ENCODE data around the gene PRLR. TPM values are rescaled to one million over a fixed set of nuclear protein-coding genes. Genes with fewer than 3 reads are reported as not detected.
"Not testable (repeated sequence)": the region's sequence is repeated elsewhere in the genome, so short reads cannot be mapped to it uniquely, and the experiment has no call there.

The PRLR gene
- total and polyA plus RNA-seq, 5 donors = 0.20 to 1.7 (median 0.95) TPM

DNA sequence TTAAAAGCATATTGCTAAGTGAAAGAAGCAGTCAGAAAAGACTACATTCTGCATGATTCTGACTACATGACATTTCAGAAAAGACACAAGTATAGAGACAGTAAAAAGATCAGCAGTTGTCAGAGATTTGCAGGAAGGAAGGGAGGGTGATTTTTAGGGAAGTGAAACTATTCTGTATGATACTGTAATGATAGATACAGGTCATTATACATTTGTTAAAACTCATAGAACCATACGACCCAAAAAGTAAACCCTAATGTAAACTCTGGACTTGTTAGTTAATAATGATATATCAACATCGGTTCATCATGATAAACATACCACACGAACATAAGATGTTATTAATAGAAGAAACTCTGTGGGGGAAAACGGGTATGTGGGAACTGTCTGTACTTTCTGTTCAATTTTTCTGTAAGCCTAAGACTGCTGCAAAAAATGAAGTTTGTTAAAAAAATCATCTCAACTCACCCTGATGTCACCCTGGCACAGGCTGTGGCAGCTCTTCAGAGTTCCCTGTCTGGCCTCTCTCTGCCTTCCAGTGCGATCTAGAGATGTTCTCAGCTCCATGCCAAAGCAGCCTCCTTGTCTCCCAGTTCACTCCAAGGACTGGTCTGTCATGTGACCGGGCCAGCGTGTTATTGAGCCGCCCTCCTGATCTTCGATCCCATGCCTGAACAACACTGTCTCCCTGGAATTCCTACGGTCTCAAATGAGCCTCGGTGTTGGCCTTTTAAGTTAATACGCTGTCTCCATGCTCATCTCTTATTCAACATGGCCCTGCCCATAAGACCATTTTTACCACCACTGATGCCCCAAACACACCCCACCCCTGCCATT lies 35.4 kb downstream of the PRLR start:
- intact Hi-C loops (cut with DNase I) = loop anchor here in 2 of 4 donors (10.0 kb wide), 1 partner anchor 100 kb away; no protein-coding TSS in a partner anchor
- no peak for DNase-seq
- ATAC-seq = no peak
- no peak overlapping the region for H3K4me3 ChIP-seq (ENCODE audit: low read length)
- H3K4me1 ChIP-seq (ENCODE audit: control insufficient read depth, insufficient read depth, low read length) = peaks cover 9% of the 10 kb centered on the region
- no peaks in the 10 kb centered on the region for H3K9me3 ChIP-seq (ENCODE audit: control insufficient read depth, low read length)
- 76% methylated on average over 12 of the region's 12 CpGs for WGBS
- H3K27me3 ChIP-seq (ENCODE audit: control insufficient read depth, insufficient read depth) = no peaks in the 10 kb centered on the region
- H3K27ac ChIP-seq (ENCODE audit: low read length) = no peak overlapping the region

DNA sequence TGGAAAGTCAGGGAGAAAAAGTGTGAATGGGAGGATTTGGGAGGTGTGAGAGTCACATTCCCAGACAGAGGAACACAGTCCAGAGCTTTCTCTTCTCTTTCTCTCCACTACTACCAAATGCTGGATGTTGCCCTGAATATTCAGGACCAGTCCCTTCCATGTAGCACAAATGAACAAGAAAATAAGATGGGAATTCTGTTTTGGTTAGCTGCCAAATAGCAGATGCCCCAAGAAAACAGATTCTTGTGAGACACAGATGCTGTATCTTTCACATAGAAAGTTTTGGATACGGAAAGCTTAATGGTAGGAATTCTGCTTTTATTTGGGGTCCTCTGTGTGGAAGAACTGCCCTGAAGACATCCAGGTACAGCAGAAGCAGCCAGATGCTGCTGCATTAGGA lies 37.8 kb downstream of the PRLR start:
- Histone ChIP-seq H3K27ac (ENCODE audit: low read length) (no peak overlapping the region), H3K4me1 (ENCODE audit: control insufficient read depth, insufficient read depth, low read length) (no peaks in the 10 kb centered on the region), H3K27me3 (ENCODE audit: control insufficient read depth, insufficient read depth) (no peaks in the 10 kb centered on the region), H3K9me3 (ENCODE audit: control insufficient read depth, low read length) (no peaks in the 10 kb centered on the region), H3K4me3 (ENCODE audit: low read length) (no peak overlapping the region)
- no peak for DNase-seq
- 95% methylated on average over 1 of the region's 1 CpG for WGBS
- intact Hi-C loops (cut with DNase I) = loop anchor here in 2 of 4 donors (10.0 kb wide), 1 partner anchor 98 kb away; no protein-coding TSS in a partner anchor
- no peak for ATAC-seq

DNA sequence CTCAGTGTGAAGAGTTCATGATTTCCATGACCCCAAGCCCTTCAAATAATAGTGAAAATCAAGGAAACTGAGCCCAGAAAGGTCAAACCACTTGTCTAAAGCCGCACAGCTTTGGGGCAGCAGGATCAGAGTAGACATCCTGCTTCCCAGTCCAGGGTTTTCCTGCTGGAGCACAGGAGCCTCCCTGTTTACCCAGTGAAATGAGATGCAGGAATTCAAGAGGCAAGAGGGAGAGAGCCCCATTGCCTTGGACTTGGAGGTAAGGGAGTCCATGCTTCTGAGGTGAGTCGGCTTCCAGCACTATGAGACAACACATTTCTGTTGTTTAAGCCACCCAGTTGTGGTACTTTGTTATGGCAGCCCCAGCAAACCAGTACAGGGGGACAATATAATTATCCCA lies 40.5 kb downstream of the PRLR start:
- not testable (repeated sequence) for ATAC-seq; H3K27ac ChIP-seq (ENCODE audit: low read length); H3K9me3 ChIP-seq (ENCODE audit: control insufficient read depth, low read length); H3K4me1 ChIP-seq (ENCODE audit: control insufficient read depth, insufficient read depth, low read length); H3K4me3 ChIP-seq (ENCODE audit: low read length); H3K27me3 ChIP-seq (ENCODE audit: control insufficient read depth, insufficient read depth); DNase-seq
- WGBS = 92% methylated on average over 2 of the region's 2 CpGs
- intact Hi-C loops (cut with DNase I) = loop anchor here in 2 of 4 donors (10.0 kb wide), 1 partner anchor 95 kb away; no protein-coding TSS in a partner anchor

DNA sequence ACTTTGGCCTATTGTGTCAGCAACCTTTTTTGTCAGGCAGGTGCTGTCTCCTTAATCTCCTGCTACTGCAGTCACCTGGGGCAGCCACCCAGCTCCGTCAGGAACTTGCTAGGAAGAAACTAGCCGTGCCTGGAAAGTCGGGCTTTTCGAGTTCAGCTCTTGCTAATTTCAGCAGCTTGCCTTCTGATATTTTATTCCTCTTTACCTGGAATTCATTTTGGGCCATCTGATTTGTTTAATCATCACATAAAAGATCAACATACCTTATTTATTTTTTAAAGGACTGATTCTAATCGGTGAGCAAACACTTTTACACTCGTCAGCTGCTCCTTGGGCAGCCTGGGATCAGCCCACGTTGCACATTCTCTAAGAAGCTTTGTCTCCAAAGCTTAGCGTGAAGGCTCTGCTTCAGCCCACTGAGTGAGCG lies 42.2 kb downstream of the PRLR start:
- H3K4me3 ChIP-seq (ENCODE audit: low read length) = no peak overlapping the region
- H3K27ac ChIP-seq (ENCODE audit: low read length) = no peak overlapping the region
- H3K27me3 ChIP-seq (ENCODE audit: control insufficient read depth, insufficient read depth) = no peaks in the 10 kb centered on the region
- intact Hi-C loops (cut with DNase I) = no loop called here
- no peak for ATAC-seq
- WGBS = 87% methylated on average over 9 of the region's 9 CpGs
- peaks cover 1% of the 10 kb centered on the region for H3K4me1 ChIP-seq (ENCODE audit: control insufficient read depth, insufficient read depth, low read length)
- no peak for DNase-seq
- no peaks in the 10 kb centered on the region for H3K9me3 ChIP-seq (ENCODE audit: control insufficient read depth, low read length)

DNA sequence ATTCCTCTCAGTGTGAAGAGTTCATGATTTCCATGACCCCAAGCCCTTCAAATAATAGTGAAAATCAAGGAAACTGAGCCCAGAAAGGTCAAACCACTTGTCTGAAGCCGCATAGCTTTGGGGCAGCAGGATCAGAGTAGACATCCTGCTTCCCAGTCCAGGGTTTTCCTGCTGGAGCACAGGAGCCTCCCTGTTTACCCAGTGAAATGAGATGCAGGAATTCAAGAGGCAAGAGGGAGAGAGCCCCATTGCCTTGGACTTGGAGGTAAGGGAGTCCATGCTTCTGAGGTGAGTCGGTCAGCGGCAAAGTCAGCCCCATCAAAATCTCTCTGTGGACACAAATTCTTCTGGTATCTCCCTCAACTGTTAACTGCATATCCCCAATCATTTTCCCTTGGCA lies 42.7 kb downstream of the PRLR start:
- intact Hi-C loops (cut with DNase I); H3K4me1 ChIP-seq (ENCODE audit: control insufficient read depth, insufficient read depth, low read length); H3K9me3 ChIP-seq (ENCODE audit: control insufficient read depth, low read length); H3K4me3 ChIP-seq (ENCODE audit: low read length); ATAC-seq; H3K27ac ChIP-seq (ENCODE audit: low read length); DNase-seq; H3K27me3 ChIP-seq (ENCODE audit: control insufficient read depth, insufficient read depth): not testable (repeated sequence)
- 91% methylated on average over 3 of the region's 3 CpGs for WGBS

DNA sequence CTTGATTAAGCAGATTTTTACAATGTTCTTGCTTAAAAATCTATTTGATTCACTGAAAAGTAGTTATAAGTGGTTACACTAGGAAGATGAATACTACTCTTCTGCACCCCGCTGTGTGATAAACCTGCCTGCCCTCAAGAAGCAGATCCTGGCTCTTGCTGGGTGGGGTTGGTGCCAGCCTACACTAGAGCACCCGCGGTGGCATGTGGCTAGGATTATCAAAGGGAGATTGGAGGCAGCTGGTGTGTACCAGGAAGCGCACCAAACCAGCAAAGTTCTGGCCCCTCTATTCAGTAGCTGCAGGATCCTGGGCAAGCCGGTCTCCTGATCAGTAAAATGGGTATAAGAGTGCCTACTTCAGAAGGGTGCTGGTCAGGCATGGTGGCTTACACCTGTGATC lies 43.5 kb downstream of the PRLR start:
- peaks cover 1% of the 10 kb centered on the region for H3K4me1 ChIP-seq (ENCODE audit: control insufficient read depth, insufficient read depth, low read length)
- DNase-seq = no peak
- ATAC-seq = no peak
- intact Hi-C loops (cut with DNase I) = no loop called here
- no peak overlapping the region for H3K4me3 ChIP-seq (ENCODE audit: low read length)
- no peak overlapping the region for H3K27ac ChIP-seq (ENCODE audit: low read length)
- 92% methylated on average over 5 of the region's 5 CpGs for WGBS
- H3K9me3 ChIP-seq (ENCODE audit: control insufficient read depth, low read length) = no peaks in the 10 kb centered on the region
- no peaks in the 10 kb centered on the region for H3K27me3 ChIP-seq (ENCODE audit: control insufficient read depth, insufficient read depth)

DNA sequence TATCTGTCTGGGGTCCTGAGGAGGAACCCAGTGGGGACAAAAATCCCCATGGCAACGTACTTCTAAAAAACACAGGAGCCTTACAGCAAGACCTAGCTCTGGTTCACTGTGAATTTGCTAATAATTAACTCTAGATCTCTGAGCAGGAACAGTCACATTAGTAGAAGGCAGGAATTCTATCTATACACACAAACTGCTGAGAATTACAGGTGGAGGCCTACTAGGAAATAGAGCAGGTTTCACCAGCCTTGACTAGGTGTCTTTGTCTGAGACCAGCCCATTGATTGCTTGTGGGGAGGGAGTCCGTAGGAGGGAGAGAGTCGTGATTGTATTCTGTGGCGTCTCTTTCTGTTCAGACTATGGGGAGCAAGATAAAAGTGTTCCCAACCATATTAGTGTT lies 44.8 kb downstream of the PRLR start:
- H3K27me3 ChIP-seq (ENCODE audit: control insufficient read depth, insufficient read depth) = no peaks in the 10 kb centered on the region
- peaks cover 1% of the 10 kb centered on the region for H3K4me1 ChIP-seq (ENCODE audit: control insufficient read depth, insufficient read depth, low read length)
- no peak overlapping the region for H3K27ac ChIP-seq (ENCODE audit: low read length)
- DNase-seq = no peak
- H3K4me3 ChIP-seq (ENCODE audit: low read length) = no peak overlapping the region
- H3K9me3 ChIP-seq (ENCODE audit: control insufficient read depth, low read length) = no peaks in the 10 kb centered on the region
- ATAC-seq = no peak
- 95% methylated on average over 4 of the region's 4 CpGs for WGBS
- intact Hi-C loops (cut with DNase I) = no loop called here

DNA sequence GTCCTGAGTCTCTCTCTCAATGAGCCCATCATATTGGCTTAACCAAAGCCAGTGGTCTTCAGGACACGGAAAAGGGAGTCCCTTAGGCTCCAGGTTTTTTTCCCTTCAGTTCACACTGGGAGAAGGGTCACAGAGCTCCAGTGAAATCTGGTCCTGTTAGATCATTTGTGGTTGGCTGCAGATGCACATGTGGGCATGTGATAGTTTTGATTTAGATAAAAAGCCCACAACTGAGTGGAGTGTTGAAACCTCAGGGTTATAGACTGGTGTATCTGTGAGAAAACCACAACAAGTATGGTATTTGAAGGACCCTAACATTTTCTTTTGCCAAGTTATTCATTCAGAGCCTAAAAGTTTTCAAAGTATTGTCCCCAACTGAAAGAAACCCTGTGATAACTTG lies 46.7 kb downstream of the PRLR start:
- H3K27me3 ChIP-seq (ENCODE audit: control insufficient read depth, insufficient read depth) = no peaks in the 10 kb centered on the region
- no peak overlapping the region for H3K27ac ChIP-seq (ENCODE audit: low read length)
- ATAC-seq (no peak), DNase-seq (no peak)
- H3K4me1 ChIP-seq (ENCODE audit: control insufficient read depth, insufficient read depth, low read length) = peaks cover 1% of the 10 kb centered on the region
- H3K4me3 ChIP-seq (ENCODE audit: low read length) = no peak overlapping the region
- intact Hi-C loops (cut with DNase I) = no loop called here
- H3K9me3 ChIP-seq (ENCODE audit: control insufficient read depth, low read length) = no peaks in the 10 kb centered on the region
- 95% methylated on average over 1 of the region's 1 CpG for WGBS

DNA sequence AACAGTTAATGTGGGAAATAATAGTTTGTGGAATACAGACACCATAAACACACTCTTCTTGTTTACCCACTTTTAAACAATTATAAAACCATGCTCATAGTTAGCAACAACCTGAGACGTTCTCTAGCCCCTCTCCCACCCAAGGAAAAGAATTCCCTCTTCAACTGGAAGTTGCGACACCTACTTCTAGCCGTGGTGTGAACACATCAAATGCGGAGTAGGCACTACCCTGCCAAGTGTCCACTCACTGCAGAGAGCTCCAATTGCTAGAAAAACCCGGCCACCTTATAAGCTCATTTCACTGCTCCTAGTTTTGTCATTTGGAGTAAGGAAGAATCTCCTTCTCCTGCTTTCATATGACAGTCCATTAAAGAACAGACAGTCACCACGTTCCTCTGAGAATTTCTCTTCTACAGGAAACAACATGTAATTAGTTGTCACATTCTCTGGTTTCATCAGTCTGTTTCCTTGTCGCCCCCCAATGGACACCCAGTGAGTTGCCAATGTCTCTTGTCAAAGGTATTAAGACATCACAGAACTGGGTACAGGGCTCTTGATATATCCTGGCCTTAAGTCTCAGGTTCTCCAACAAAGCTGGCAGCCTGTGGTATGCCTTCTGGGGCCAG lies 47.3 kb downstream of the PRLR start:
- H3K4me1 ChIP-seq (ENCODE audit: control insufficient read depth, insufficient read depth, low read length) = peaks cover 1% of the 10 kb centered on the region
- ATAC-seq = peak; percentile 51 to 63
- no peak overlapping the region for H3K4me3 ChIP-seq (ENCODE audit: low read length)
- no peak overlapping the region for H3K27ac ChIP-seq (ENCODE audit: low read length)
- H3K9me3 ChIP-seq (ENCODE audit: control insufficient read depth, low read length) = no peaks in the 10 kb centered on the region
- peak; percentile 35 to 80 (median 57) for DNase-seq
- no peaks in the 10 kb centered on the region for H3K27me3 ChIP-seq (ENCODE audit: control insufficient read depth, insufficient read depth)
- 43% methylated on average over 7 of the region's 7 CpGs for WGBS
- intact Hi-C loops (cut with DNase I) = no loop called here

DNA sequence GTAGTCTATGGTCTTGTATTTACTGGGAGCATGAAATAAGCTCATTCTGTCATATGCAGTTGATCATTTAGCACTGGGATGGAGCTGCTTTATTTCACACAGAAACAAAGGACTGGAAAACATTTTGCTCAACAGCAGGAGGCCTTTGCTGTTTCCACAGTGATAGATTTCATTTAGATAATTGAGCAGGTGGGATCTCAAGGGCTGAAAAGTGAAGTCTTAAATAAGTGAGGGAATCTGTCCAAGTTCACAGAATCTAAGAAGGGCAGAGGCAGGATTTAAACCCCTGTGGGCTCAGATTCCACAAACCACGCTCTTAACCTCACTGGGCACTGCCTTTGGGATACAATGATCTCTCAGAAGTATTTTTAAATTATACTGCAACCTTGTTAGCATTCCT lies 47.8 kb downstream of the PRLR start:
- H3K4me1 ChIP-seq (ENCODE audit: control insufficient read depth, insufficient read depth, low read length) = peaks cover 1% of the 10 kb centered on the region
- H3K27ac ChIP-seq (ENCODE audit: low read length) = no peak overlapping the region
- DNase-seq (no peak), ATAC-seq (no peak)
- intact Hi-C loops (cut with DNase I) = no loop called here
- no peaks in the 10 kb centered on the region for H3K27me3 ChIP-seq (ENCODE audit: control insufficient read depth, insufficient read depth)
- H3K9me3 ChIP-seq (ENCODE audit: control insufficient read depth, low read length) = no peaks in the 10 kb centered on the region
- WGBS = 92% methylated on average over 1 of the region's 1 CpG
- no peak overlapping the region for H3K4me3 ChIP-seq (ENCODE audit: low read length)

DNA sequence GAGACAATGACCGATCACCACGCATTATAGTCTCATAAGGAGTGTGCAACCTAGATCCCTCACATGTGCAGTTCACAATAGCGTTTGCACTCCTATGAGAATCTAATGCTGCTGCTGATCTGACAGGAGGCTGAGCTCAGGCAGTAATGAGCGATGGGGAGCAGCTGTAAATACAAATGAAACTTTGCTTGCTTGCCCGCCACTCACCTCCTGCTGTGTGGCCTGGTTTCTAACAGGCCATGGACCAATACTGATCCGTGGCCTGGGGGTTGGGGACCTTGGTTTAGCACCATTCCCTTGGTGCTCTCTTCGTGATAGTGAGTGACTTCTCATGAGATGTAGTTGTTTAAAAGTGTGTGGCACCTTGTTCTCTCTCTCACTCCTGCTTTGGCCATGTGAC lies 50.2 kb downstream of the PRLR start:
- Histone ChIP-seq H3K9me3 (ENCODE audit: control insufficient read depth, low read length) (no peaks in the 10 kb centered on the region), H3K27ac (ENCODE audit: low read length) (no peak overlapping the region), H3K4me3 (ENCODE audit: low read length) (no peak overlapping the region), H3K27me3 (ENCODE audit: control insufficient read depth, insufficient read depth) (no peaks in the 10 kb centered on the region), H3K4me1 (ENCODE audit: control insufficient read depth, insufficient read depth, low read length) (no peaks in the 10 kb centered on the region)
- WGBS = 92% methylated on average over 7 of the region's 7 CpGs
- DNase-seq (no peak), ATAC-seq (no peak)
- intact Hi-C loops (cut with DNase I) = no loop called here

Data from right cardiac atrium (tissue), 5 donors.